Measurements from ENCODE around the gene MACROD2. TPM values are rescaled to one million over a fixed set of nuclear protein-coding genes. Genes with fewer than 3 reads are reported as not detected.

Gene MACROD2
- total RNA-seq, 1 experiment from 2014 or later: 1.6 TPM

DNA sequence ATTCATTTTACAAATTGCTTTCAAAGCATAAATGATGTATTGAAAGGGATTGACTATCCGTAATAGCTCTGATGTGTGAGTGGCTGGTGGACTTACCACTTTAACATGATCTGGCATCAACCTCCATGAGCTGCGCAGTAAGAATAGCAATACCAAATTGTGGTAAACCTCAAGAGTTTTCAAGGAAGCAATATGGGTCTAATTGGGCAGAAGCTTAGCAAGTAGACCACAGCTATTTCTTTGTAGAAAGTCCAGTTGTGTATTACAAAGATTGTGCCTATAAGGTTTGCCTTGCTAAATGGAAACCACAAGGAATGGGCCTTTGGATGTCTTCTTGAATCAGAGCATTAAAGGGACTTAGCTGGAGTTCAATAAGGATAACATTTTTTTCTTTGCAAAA lies 1841.3 kb downstream of the MACROD2 start:
- H3K23me2 ChIP-seq (ENCODE audit: insufficient read length, low read depth, low read length, poor library complexity, severe bottlenecking): no peaks in the 10 kb centered on the region
- no peak overlapping the region for H3K18ac ChIP-seq (ENCODE audit: insufficient read length, low read depth, low read length)
- H3K4me1 ChIP-seq (ENCODE audit: insufficient read depth, low read length): no peaks in the 10 kb centered on the region; the same call in 1 of the 2 replicates
- H3K56ac ChIP-seq (ENCODE audit: insufficient read length, low read depth, low read length): no peak overlapping the region
- H4K5ac ChIP-seq (ENCODE audit: insufficient read length, low read depth, low read length): no peak overlapping the region
- no peaks in the 10 kb centered on the region for H3K79me1 ChIP-seq (ENCODE audit: insufficient read depth, low read depth, low read length, poor library complexity, severe bottlenecking)
- no peak overlapping the region for H2AK5ac ChIP-seq (ENCODE audit: insufficient read length, low read length)
- no peak overlapping the region for H3K27ac ChIP-seq (ENCODE audit: insufficient read length, low read depth, low read length)
- H2BK5ac ChIP-seq (ENCODE audit: insufficient read length, low read length): no peak overlapping the region
- H2AFZ ChIP-seq (ENCODE audit: low read length): no peak overlapping the region
- H3K4me2 ChIP-seq (ENCODE audit: insufficient read depth, insufficient read length, low read length): no peak overlapping the region
- no peak overlapping the region for H3T11ph ChIP-seq (ENCODE audit: low read length)
- H3K23ac ChIP-seq (ENCODE audit: insufficient read length, low read depth, low read length): no peak overlapping the region
- no peak overlapping the region for H4K8ac ChIP-seq (replicated peaks; ENCODE audit: insufficient read length, low read depth, low read length)
- no peak overlapping the region for H3K4ac ChIP-seq (ENCODE audit: low read depth, low read length)
- H4K20me1 ChIP-seq (ENCODE audit: control insufficient read depth, insufficient read depth, insufficient read length): no peaks in the 10 kb centered on the region
- no peak overlapping the region for H2BK12ac ChIP-seq (ENCODE audit: insufficient read length, low read depth, low read length)
- no peak overlapping the region for H2BK20ac ChIP-seq (ENCODE audit: low read depth, low read length, poor library complexity, severe bottlenecking)
- peaks cover 0 to 5% of the 10 kb centered on the region in 2 experiments; a peak in 3 of 5 replicates for H3K9me3 Mint-ChIP-seq
- WGBS (ENCODE audit: extremely low coverage, insufficient read length, low lambda C conversion rate): no CpG with 5 or more reads among the region's 2 CpGs
- H3K27me3 ChIP-seq (ENCODE audit: insufficient read depth, low read length): no peaks in the 10 kb centered on the region
- H3K9ac ChIP-seq (ENCODE audit: extremely low read depth, insufficient read length, low read length): no peak overlapping the region
- H3K79me2 ChIP-seq (ENCODE audit: insufficient read depth, low read length): no peaks in the 10 kb centered on the region
- DNase-seq: no peak
- peaks cover 0 to 5% (median 0%) of the 10 kb centered on the region in 3 experiments; a peak in 2 of 7 replicates for H3K36me3 Mint-ChIP-seq (ENCODE audit: insufficient read depth in 1 of 3, low read depth in 3 of 3)
- peaks cover 4 to 6% of the 10 kb centered on the region in 2 experiments for H3K4me1 Mint-ChIP-seq
- no peak overlapping the region for H2BK15ac ChIP-seq (ENCODE audit: low read depth, low read length)
- no peaks in the 10 kb centered on the region for H3K27me3 Mint-ChIP-seq (ENCODE audit: low read depth)
- H4K91ac ChIP-seq (ENCODE audit: insufficient read length, low read depth, low read length): no peak overlapping the region
- TF ChIP-seq, protein P1, sequence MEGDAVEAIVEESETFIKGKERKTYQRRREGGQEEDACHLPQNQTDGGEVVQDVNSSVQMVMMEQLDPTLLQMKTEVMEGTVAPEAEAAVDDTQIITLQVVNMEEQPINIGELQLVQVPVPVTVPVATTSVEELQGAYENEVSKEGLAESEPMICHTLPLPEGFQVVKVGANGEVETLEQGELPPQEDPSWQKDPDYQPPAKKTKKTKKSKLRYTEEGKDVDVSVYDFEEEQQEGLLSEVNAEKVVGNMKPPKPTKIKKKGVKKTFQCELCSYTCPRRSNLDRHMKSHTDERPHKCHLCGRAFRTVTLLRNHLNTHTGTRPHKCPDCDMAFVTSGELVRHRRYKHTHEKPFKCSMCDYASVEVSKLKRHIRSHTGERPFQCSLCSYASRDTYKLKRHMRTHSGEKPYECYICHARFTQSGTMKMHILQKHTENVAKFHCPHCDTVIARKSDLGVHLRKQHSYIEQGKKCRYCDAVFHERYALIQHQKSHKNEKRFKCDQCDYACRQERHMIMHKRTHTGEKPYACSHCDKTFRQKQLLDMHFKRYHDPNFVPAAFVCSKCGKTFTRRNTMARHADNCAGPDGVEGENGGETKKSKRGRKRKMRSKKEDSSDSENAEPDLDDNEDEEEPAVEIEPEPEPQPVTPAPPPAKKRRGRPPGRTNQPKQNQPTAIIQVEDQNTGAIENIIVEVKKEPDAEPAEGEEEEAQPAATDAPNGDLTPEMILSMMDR (conservative IDR thresholded peaks at IDR 0.05): no peak
- no peak overlapping the region for H2BK120ac ChIP-seq (ENCODE audit: low read depth, low read length, poor library complexity, severe bottlenecking)
- no peak overlapping the region for H3K4me3 Mint-ChIP-seq
- H3K14ac ChIP-seq (ENCODE audit: insufficient read depth, low read length): no peak overlapping the region
- H3K27ac Mint-ChIP-seq: no peak overlapping the region
- no peaks in the 10 kb centered on the region for H3K9me3 ChIP-seq (ENCODE audit: control insufficient read depth, low read depth, low read length)

Data from H9 (cell line).